Uterus (tissue), 4 donors: ENCODE results near the gene GTF2E1. TPM values are rescaled to one million over a fixed set of nuclear protein-coding genes. Genes with fewer than 3 reads are reported as not detected.

Experiments used
- DNase-seq, 2 donors: peaks; one replicate each; pipeline ENCODE4 v3.0.0-alpha.2; 2019 to 2020
- H3K27ac ChIP-seq, 2 donors: fragments of 200-600 bp; sonication (generic); 1 replicate in 1 of 2; 2 replicates in 1 of 2; pipeline ENCODE4 v1.5.1; 2016 to 2018
- H3K27me3 ChIP-seq, 2 donors: fragments of 200-600 bp; sonication (generic); one replicate each; pipeline ENCODE4 v1.5.1; 2018 to 2019; ENCODE audit warnings: control low read depth in 1 of 2
- H3K36me3 ChIP-seq, 2 donors: fragments of 200-600 bp; sonication (generic); one replicate each; pipeline ENCODE4 v1.5.1; 2019; ENCODE audit warnings: control low read depth in 1 of 2
- H3K4me1 ChIP-seq, 2 donors: fragments of 200-600 bp; sonication (generic); one replicate each; pipeline ENCODE4 v1.5.1; 2018 to 2019; ENCODE audit warnings: control low read depth in 1 of 2
- H3K4me3 ChIP-seq, 2 donors: fragments of 200-600 bp; sonication (generic); 1 replicate in 1 of 2; 2 replicates in 1 of 2; pipeline ENCODE4 v1.5.1; 2018 to 2019; ENCODE audit warnings: mild to moderate bottlenecking in 1 of 2
- H3K9me3 ChIP-seq, 2 donors: fragments of 200-600 bp; sonication (generic); one replicate each; pipeline ENCODE4 v1.5.1; 2019; ENCODE audit warnings: control low read depth in 1 of 2
- CTCF ChIP-seq, 4 experiments: fragments of 200-600 bp in 2 of 4; fragments of 450-650 bp in 2 of 4; sonication (generic) in 2 of 4; IDR thresholded peaks; one replicate each; pipeline ENCODE4 v1.5.1; 2016 to 2019; ENCODE audit warnings: antibody characterized with exemption in 4 of 4, mild to moderate bottlenecking in 2 of 4, moderate library complexity in 1 of 4
- POLR2A ChIP-seq, 2 donors: fragments of 450-650 bp; IDR thresholded peaks; one replicate each; pipeline ENCODE4 v1.6.1; 2016; ENCODE audit warnings: antibody characterized with exemption in 2 of 2, mild to moderate bottlenecking in 1 of 2, moderate library complexity in 1 of 2
- intact Hi-C: fragments of 100-400 bp; cut with DNase I; formaldehyde crosslinking; loops from one replicate; pipeline ENCODE4 v1.15.1; 2023; ENCODE audit warnings: low total_unique reads
- total RNA-seq, 4 donors: library from RNA; depleted of rRNA in 3 of 4; stranded (reverse); fragments of >200 nt in 3 of 4; gene quantifications; one replicate each; pipeline versions ENCODE4 v1.1.0 to v1.2.4, GENCODE V29; 2014 to 2023
- donor health status: DM: yes; HTN: yes; CAD: no.

GTF2E1 gene
- total RNA-seq, 4 donors from 2014 or later, result 11.0 to 38.5 (median 16.6) TPM

- no peaks in the 10 kb centered on the region for H3K4me1 ChIP-seq
- no peak for TF ChIP-seq CTCF (IDR thresholded peaks at IDR 0.05)
- TF ChIP-seq POLR2A (IDR thresholded peaks at IDR 0.05), result no peak
- no peak overlapping the region for H3K4me3 ChIP-seq
- H3K36me3 ChIP-seq, result no peaks in the 10 kb centered on the region
- intact Hi-C loops, result no loop called here
- DNase-seq, result no peak
- H3K27ac ChIP-seq, result no peak overlapping the region
- H3K27me3 ChIP-seq, result no peaks in the 10 kb centered on the region
- H3K9me3 ChIP-seq, result no peaks in the 10 kb centered on the region
These were observed 48.5 kb downstream of the GTF2E1 start for GRCh38 chr3:120791010-120791409.

- H3K27me3 ChIP-seq, result no peaks in the 10 kb centered on the region
- TF ChIP-seq POLR2A (IDR thresholded peaks at IDR 0.05) (no peak), CTCF (IDR thresholded peaks at IDR 0.05) (no peak)
- no peaks in the 10 kb centered on the region for H3K4me1 ChIP-seq
- intact Hi-C loops, result no loop called here
- no peak for DNase-seq
- no peak overlapping the region for H3K27ac ChIP-seq
- H3K36me3 ChIP-seq, result no peaks in the 10 kb centered on the region
- H3K9me3 ChIP-seq, result no peaks in the 10 kb centered on the region
- no peak overlapping the region for H3K4me3 ChIP-seq
These were observed 49.4 kb downstream of the GTF2E1 start for GRCh38 chr3:120791913-120792312.

- Histone ChIP-seq H3K27me3 (no peaks in the 10 kb centered on the region), H3K9me3 (no peaks in the 10 kb centered on the region), H3K4me3 (no peak overlapping the region), H3K4me1 (no peaks in the 10 kb centered on the region), H3K36me3 (no peaks in the 10 kb centered on the region), H3K27ac (no peak overlapping the region)
- TF ChIP-seq CTCF (IDR thresholded peaks at IDR 0.05), result no peak
- TF ChIP-seq POLR2A (IDR thresholded peaks at IDR 0.05), result no peak
- no peak for DNase-seq
- intact Hi-C loops, result no loop called here
These were observed 51.1 kb downstream of the GTF2E1 start for GRCh38 chr3:120793601-120794000.

- H3K27me3 ChIP-seq, result no peaks in the 10 kb centered on the region
- TF ChIP-seq CTCF (IDR thresholded peaks at IDR 0.05), result peak in 3 of 4 experiments; percentile 23 to 58 (median 44)
- no peak for TF ChIP-seq POLR2A (IDR thresholded peaks at IDR 0.05)
- H3K36me3 ChIP-seq, result no peaks in the 10 kb centered on the region
- DNase-seq, result peak; percentile 39 to 42
- intact Hi-C loops, result no loop called here
- H3K27ac ChIP-seq, result no peak overlapping the region
- no peaks in the 10 kb centered on the region for H3K4me1 ChIP-seq
- H3K4me3 ChIP-seq, result no peak overlapping the region
- H3K9me3 ChIP-seq, result no peaks in the 10 kb centered on the region
These were observed 52.6 kb downstream of the GTF2E1 start for GRCh38 chr3:120795017-120795648.

- intact Hi-C loops, result no loop called here
- Histone ChIP-seq H3K9me3 (no peaks in the 10 kb centered on the region), H3K27ac (no peak overlapping the region), H3K4me1 (no peaks in the 10 kb centered on the region), H3K27me3 (no peaks in the 10 kb centered on the region), H3K36me3 (no peaks in the 10 kb centered on the region), H3K4me3 (no peak overlapping the region)
- no peak for DNase-seq
- TF ChIP-seq POLR2A (IDR thresholded peaks at IDR 0.05), result no peak
- TF ChIP-seq CTCF (IDR thresholded peaks at IDR 0.05), result no peak
These were observed 53.4 kb downstream of the GTF2E1 start for GRCh38 chr3:120795959-120796358.
